HG02759 (cell line): ENCODE data around the gene CCL3.
"Not testable (repeated sequence)": the region's sequence is repeated elsewhere in the genome, so short reads cannot be mapped to it uniquely, and the experiment has no call there.

Source experiments
- ATAC-seq: cut with Tn5 transposase; IDR thresholded peaks from one replicate; pipeline ENCODE4 v1.9.1; 2021; ENCODE audit warnings: mild to moderate bottlenecking, moderate library complexity; ENCODE audit not compliant: unreplicated experiment

Gene CCL3

GRCh38 chr17:36088670-36089338 lies 1.1 kb downstream of the CCL3 start:
- ATAC-seq: no peak

GRCh38 chr17:36087897-36088572 lies 1.9 kb downstream of the CCL3 start:
- ATAC-seq: not testable (repeated sequence)

GRCh38 chr17:36087471-36087870 lies 2.5 kb downstream of the CCL3 start:
- not testable (repeated sequence) for ATAC-seq

GRCh38 chr17:36086791-36087190 lies 3.2 kb downstream of the CCL3 start:
- ATAC-seq: no peak

- ATAC-seq: no peak
These were observed 4.2 kb downstream of the CCL3 start for GRCh38 chr17:36085765-36086164.

GRCh38 chr17:36083691-36084090 lies 6.3 kb downstream of the CCL3 start:
- not testable (repeated sequence) for ATAC-seq

- peak; percentile 57 for ATAC-seq
These were observed 7.3 kb downstream of the CCL3 start for GRCh38 chr17:36082482-36083120.

GRCh38 chr17:36081681-36082471 lies 8.1 kb downstream of the CCL3 start:
- peak; percentile 25 for ATAC-seq

- ATAC-seq: no peak
These were observed 15.6 kb downstream of the CCL3 start for GRCh38 chr17:36074365-36074764.

- no peak for ATAC-seq
These were observed 17.4 kb downstream of the CCL3 start for GRCh38 chr17:36072431-36073121.

GRCh38 chr17:36071751-36072150 lies 18.2 kb downstream of the CCL3 start:
- no peak for ATAC-seq

GRCh38 chr17:36070427-36070826 lies 19.5 kb downstream of the CCL3 start:
- no peak for ATAC-seq

GRCh38 chr17:36069136-36069535 lies 20.8 kb downstream of the CCL3 start:
- no peak for ATAC-seq

GRCh38 chr17:36068524-36068923 lies 21.4 kb downstream of the CCL3 start:
- no peak for ATAC-seq

- no peak for ATAC-seq
These were observed 23.5 kb downstream of the CCL3 start for GRCh38 chr17:36066365-36066985.

GRCh38 chr17:36063786-36064541 lies 26.0 kb downstream of the CCL3 start, which contains the start of gene CCL18:
CCL18 (plus strand) TSS chr17:36064272; CDS start chr17:36064343, 71 bp downstream.
- no peak for ATAC-seq

GRCh38 chr17:36060816-36061215 lies 29.1 kb downstream of the CCL3 start:
- ATAC-seq: no peak

- ATAC-seq: no peak
These were observed 30.5 kb downstream of the CCL3 start for GRCh38 chr17:36059406-36059805.

- no peak for ATAC-seq
These were observed 32.0 kb downstream of the CCL3 start for GRCh38 chr17:36057911-36058310.
